ENCODE results near the gene DCDC1.

GRCh38 chr11:30992513-30992849 lies 377.1 kb downstream of the DCDC1 start:
- no peak for TF ChIP-seq CTCF (IDR thresholded peaks at IDR 0.05)
- TF ChIP-seq POLR2A (IDR thresholded peaks at IDR 0.05), result no peak
